Measurements from ENCODE around the gene PTPN14.

GRCh38 chr1:214470132-214470531 is 81.3 kb downstream of the PTPN14 start:
- TF ChIP-seq CTCF (IDR thresholded peaks at IDR 0.05) (no peak), POLR2AphosphoS5 (IDR thresholded peaks at IDR 0.05) (no peak), POLR2A (IDR thresholded peaks at IDR 0.05) (no peak)

Measured in transverse colon (tissue), 4 donors.